RKO (cell line): Measurements from ENCODE around the gene PLEKHM3.

Source experiments
- DNase-seq: peaks from one replicate; pipeline ENCODE4 v3.0.0-alpha.2; 2016; ENCODE audit warnings: low spot score

PLEKHM3 gene

GRCh38 chr2:207849443-207849842 is 175.9 kb downstream of the PLEKHM3 start:
- no peak for DNase-seq

- no peak for DNase-seq
These were observed 176.8 kb downstream of the PLEKHM3 start for GRCh38 chr2:207848545-207848928.

GRCh38 chr2:207847807-207848544 is 177.4 kb downstream of the PLEKHM3 start:
- DNase-seq = no peak

GRCh38 chr2:207847098-207847806 is 178.1 kb downstream of the PLEKHM3 start:
- no peak for DNase-seq

GRCh38 chr2:207845202-207845864 is 180.0 kb downstream of the PLEKHM3 start:
- DNase-seq = no peak

- no peak for DNase-seq
These were observed 180.7 kb downstream of the PLEKHM3 start for GRCh38 chr2:207844648-207845047.

GRCh38 chr2:207840101-207840500 is 185.2 kb downstream of the PLEKHM3 start:
- no peak for DNase-seq

GRCh38 chr2:207839575-207839974 is 185.8 kb downstream of the PLEKHM3 start:
- DNase-seq = no peak

GRCh38 chr2:207839028-207839427 is 186.3 kb downstream of the PLEKHM3 start:
- DNase-seq = no peak

GRCh38 chr2:207836521-207837133 is 188.7 kb downstream of the PLEKHM3 start:
- DNase-seq = no peak

- DNase-seq = no peak
These were observed 189.5 kb downstream of the PLEKHM3 start for GRCh38 chr2:207835805-207836204.

- peak; percentile 19 for DNase-seq
These were observed 192.0 kb downstream of the PLEKHM3 start for GRCh38 chr2:207833251-207833751.

GRCh38 chr2:207831584-207832248 is 193.6 kb downstream of the PLEKHM3 start:
- DNase-seq = no peak

- DNase-seq = no peak
These were observed 194.4 kb downstream of the PLEKHM3 start for GRCh38 chr2:207830778-207831438.

GRCh38 chr2:207828361-207829057 is 196.8 kb downstream of the PLEKHM3 start:
- DNase-seq = no peak

- no peak for DNase-seq
These were observed 199.3 kb downstream of the PLEKHM3 start for GRCh38 chr2:207825978-207826377.

- no peak for DNase-seq
These were observed 200.0 kb downstream of the PLEKHM3 start for GRCh38 chr2:207825045-207825954.

- DNase-seq = no peak
These were observed 201.5 kb downstream of the PLEKHM3 start for GRCh38 chr2:207823865-207824264.
